ENCODE measurements around the gene BMP7.

DNA sequence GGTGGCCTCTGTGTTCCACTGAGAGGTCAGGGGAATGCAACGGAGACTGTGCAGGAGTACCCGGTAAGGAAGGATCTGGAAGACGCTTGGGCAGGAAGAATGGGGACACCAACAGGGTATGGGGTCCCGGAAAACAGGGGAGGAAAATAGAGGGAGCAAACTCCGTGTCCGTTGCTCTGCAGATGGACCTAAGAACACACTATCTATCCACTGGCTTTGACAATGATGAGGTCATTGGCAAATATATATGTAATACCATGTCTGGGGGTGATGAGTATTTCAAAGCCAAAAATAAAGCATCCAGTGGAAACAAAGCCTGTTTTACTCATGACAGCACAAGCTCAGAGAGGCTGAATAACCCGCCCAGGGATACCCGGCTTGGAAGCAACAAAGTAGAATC lies 80.2 kb downstream of the BMP7 start:
- TF ChIP-seq POLR2A (conservative IDR thresholded peaks at IDR 0.05) (no peak), HDAC1 (IDR thresholded peaks at IDR 0.05) (no peak), ZNF324 (CRISPR knock-in tag; IDR thresholded peaks at IDR 0.05) (no peak), NR1H2 (CRISPR knock-in tag; IDR thresholded peaks at IDR 0.05) (no peak), GTF2F1 (IDR thresholded peaks at IDR 0.05; ENCODE audit: low read depth, low read length) (no peak), ZNF224 (CRISPR knock-in tag; IDR thresholded peaks at IDR 0.05) (no peak), ILK (tag; IDR thresholded peaks at IDR 0.05; ENCODE audit: borderline replicate concordance, low read depth) (no peak), POLR2G (IDR thresholded peaks at IDR 0.05; ENCODE audit: low read depth, low read length) (no peak), MTA3 (IDR thresholded peaks at IDR 0.05; ENCODE audit: borderline replicate concordance) (no peak)
- TF ChIP-seq, protein P1, sequence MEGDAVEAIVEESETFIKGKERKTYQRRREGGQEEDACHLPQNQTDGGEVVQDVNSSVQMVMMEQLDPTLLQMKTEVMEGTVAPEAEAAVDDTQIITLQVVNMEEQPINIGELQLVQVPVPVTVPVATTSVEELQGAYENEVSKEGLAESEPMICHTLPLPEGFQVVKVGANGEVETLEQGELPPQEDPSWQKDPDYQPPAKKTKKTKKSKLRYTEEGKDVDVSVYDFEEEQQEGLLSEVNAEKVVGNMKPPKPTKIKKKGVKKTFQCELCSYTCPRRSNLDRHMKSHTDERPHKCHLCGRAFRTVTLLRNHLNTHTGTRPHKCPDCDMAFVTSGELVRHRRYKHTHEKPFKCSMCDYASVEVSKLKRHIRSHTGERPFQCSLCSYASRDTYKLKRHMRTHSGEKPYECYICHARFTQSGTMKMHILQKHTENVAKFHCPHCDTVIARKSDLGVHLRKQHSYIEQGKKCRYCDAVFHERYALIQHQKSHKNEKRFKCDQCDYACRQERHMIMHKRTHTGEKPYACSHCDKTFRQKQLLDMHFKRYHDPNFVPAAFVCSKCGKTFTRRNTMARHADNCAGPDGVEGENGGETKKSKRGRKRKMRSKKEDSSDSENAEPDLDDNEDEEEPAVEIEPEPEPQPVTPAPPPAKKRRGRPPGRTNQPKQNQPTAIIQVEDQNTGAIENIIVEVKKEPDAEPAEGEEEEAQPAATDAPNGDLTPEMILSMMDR (IDR thresholded peaks at IDR 0.05 in 2 of 3, conservative IDR thresholded peaks at IDR 0.05 in 1 of 3; ENCODE audit: insufficient read depth in 2 of 3, low read depth in 1 of 3, low read length in 3 of 3): no peak

Measured in K562 (cell line).